Astrocyte (in vitro differentiated cells and primary cell): ENCODE results near the gene LAMA4. TPM values are rescaled to one million over a fixed set of nuclear protein-coding genes. Genes with fewer than 3 reads are reported as not detected.

ENCODE experiments used
- DNase-seq: peaks from one replicate; pipeline ENCODE4 v3.0.0-alpha.2; 2010; ENCODE audit warnings: low read depth
- FAIRE-seq: peaks from 2 replicates; lab custom pipeline; 2011; peaks lifted over from hg19 to GRCh38; lab: Jason Lieb, UNC
- H2AFZ ChIP-seq: 2 replicates; pipeline ENCODE4 v1.6.0; 2012; ENCODE audit warnings: low read depth, low read length, inconsistent platforms
- H3K27ac ChIP-seq: 2 replicates; pipeline ENCODE4 v1.5.1; 2011; ENCODE audit warnings: low read depth, low read length, inconsistent platforms
- H3K27me3 ChIP-seq: 2 replicates; pipeline ENCODE4 v1.6.0; 2011; ENCODE audit warnings: low read length, inconsistent platforms; ENCODE audit not compliant: insufficient read depth
- H3K36me3 ChIP-seq: 2 replicates; pipeline ENCODE4 v1.5.1; 2011; ENCODE audit warnings: low read length, inconsistent platforms; ENCODE audit not compliant: insufficient read depth
- H3K4me1 ChIP-seq: 2 replicates; pipeline ENCODE4 v1.5.1; 2011; ENCODE audit warnings: low read length, inconsistent platforms; ENCODE audit not compliant: insufficient read depth
- H3K4me2 ChIP-seq: 2 replicates; pipeline ENCODE4 v1.6.0; 2012; ENCODE audit warnings: low read length, inconsistent platforms
- H3K4me3 ChIP-seq: 2 replicates; pipeline ENCODE4 v1.5.1; 2011; ENCODE audit warnings: low read depth, mild to moderate bottlenecking, low read length, inconsistent platforms; ENCODE audit not compliant: insufficient read depth
- H3K79me2 ChIP-seq: 2 replicates; pipeline ENCODE4 v1.6.0; 2012; ENCODE audit warnings: mild to moderate bottlenecking, low read length, inconsistent platforms; ENCODE audit not compliant: insufficient read depth
- H3K9ac ChIP-seq: 2 replicates; pipeline ENCODE4 v1.6.0; 2012; ENCODE audit warnings: mild to moderate bottlenecking, low read length, inconsistent platforms
- H3K9me3 ChIP-seq: 2 replicates; pipeline ENCODE4 v1.5.1; 2012; ENCODE audit warnings: low read depth, mild to moderate bottlenecking, low read length, inconsistent platforms; ENCODE audit not compliant: insufficient read depth
- H4K20me1 ChIP-seq: 2 replicates; pipeline ENCODE4 v1.6.0; 2012; ENCODE audit warnings: low read length, inconsistent platforms; ENCODE audit not compliant: insufficient read depth
- H3K27ac Mint-ChIP-seq: one replicate; pipeline ENCODE4 v1.8.0; 2021; ENCODE audit warnings: mild to moderate bottlenecking, mixed read lengths; ENCODE audit not compliant: unreplicated experiment
- H3K27me3 Mint-ChIP-seq: one replicate; pipeline ENCODE4 v1.8.0; 2021; ENCODE audit warnings: low read depth, mixed read lengths; ENCODE audit not compliant: unreplicated experiment
- H3K36me3 Mint-ChIP-seq: one replicate; pipeline ENCODE4 v1.8.0; 2021; ENCODE audit warnings: low read depth, mixed read lengths; ENCODE audit not compliant: unreplicated experiment
- H3K4me1 Mint-ChIP-seq: one replicate; pipeline ENCODE4 v1.8.0; 2021; ENCODE audit warnings: low read depth, mixed read lengths; ENCODE audit not compliant: unreplicated experiment
- H3K4me3 Mint-ChIP-seq: one replicate; pipeline ENCODE4 v1.8.0; 2021; ENCODE audit warnings: mild to moderate bottlenecking, moderate library complexity, mixed read lengths; ENCODE audit not compliant: unreplicated experiment
- H3K9me3 Mint-ChIP-seq: one replicate; pipeline ENCODE4 v1.8.0; 2021; ENCODE audit warnings: mild to moderate bottlenecking, mixed read lengths; ENCODE audit not compliant: unreplicated experiment
- EZH2 ChIP-seq: IDR thresholded peaks from 2 replicates; pipeline ENCODE4 v1.6.1; 2012; ENCODE audit warnings: mild to moderate bottlenecking, low read length, inconsistent platforms; ENCODE audit not compliant: insufficient read depth
- total RNA-seq: library from RNA; stranded (reverse); gene quantifications from 2 replicates; pipeline ENCODE4 v1.2.1, GENCODE V29; 2021
- TF ChIP-seq, protein P1 (sequence below): IDR thresholded peaks from 2 replicates; pipeline ENCODE4 v1.5.1; 2011; ENCODE audit warnings: low read depth, mild to moderate bottlenecking, inconsistent platforms, low read length, moderate library complexity; ENCODE audit not compliant: insufficient read depth

LAMA4 gene
- total RNA-seq, 1 donor from 2014 or later, result 2.0 TPM

DNA sequence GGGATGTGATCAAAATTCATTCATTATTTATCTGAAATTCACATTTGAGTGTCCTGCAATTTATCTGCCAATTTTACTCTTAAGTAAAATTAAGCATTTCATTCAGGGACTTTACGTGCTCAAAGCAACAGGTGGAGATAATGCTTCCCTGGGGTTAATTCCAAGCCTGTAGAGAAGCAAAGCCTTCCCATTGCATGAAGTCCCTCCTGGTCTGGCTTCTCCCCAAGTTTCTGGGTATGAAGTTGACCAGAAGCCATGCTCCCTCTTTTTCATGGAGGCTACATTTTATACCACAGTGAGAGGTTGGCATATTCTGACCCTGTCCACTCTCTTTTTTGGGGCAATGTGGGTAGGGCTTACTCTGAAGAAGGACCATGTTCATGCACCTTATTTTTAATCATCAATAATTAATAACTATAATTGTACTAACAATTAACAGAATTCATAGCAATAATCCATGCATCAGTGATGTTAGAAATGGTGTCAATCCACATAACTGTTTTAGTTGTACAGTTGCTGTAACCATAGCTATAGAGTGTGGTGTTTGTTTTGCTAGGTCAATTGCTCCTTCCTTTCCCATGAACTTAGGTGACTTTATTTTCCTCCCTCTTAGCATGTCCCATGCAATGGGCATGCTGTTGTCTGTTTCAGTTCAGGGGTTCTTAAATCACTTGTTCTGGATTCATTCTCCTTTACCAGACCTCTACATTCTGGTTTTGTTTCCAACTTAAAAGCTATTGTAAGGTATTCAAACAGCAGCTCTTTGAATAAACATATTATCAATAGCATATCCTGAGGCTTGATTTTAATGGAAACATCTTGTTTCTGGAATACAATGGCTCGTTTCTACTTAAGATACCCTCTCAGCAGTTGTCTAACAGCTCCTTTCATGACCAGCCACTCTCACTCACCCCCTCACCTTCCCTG, 1.5 kb downstream of the LAMA4 start:
- H3K27ac ChIP-seq, result peak overlapping the region; percentile 84
- H3K36me3 ChIP-seq, result peaks cover 8% of the 10 kb centered on the region
- H3K4me1 Mint-ChIP-seq, result peaks cover 13% of the 10 kb centered on the region
- H3K27ac Mint-ChIP-seq, result no peak overlapping the region
- H3K4me2 ChIP-seq, result peak overlapping the region; percentile 97
- peak overlapping the region; percentile 91 for H3K4me3 Mint-ChIP-seq
- H2AFZ ChIP-seq, result peak overlapping the region; percentile 93
- H4K20me1 ChIP-seq, result peaks cover 5% of the 10 kb centered on the region
- H3K27me3 Mint-ChIP-seq, result peaks cover 11% of the 10 kb centered on the region
- no peaks in the 10 kb centered on the region for H3K27me3 ChIP-seq
- H3K4me3 ChIP-seq, result peak overlapping the region; percentile 95
- FAIRE-seq, result peak; percentile 76
- peak; percentile 57 for DNase-seq
- H3K36me3 Mint-ChIP-seq, result no peaks in the 10 kb centered on the region
- no peak for TF ChIP-seq EZH2
- TF ChIP-seq, protein P1, sequence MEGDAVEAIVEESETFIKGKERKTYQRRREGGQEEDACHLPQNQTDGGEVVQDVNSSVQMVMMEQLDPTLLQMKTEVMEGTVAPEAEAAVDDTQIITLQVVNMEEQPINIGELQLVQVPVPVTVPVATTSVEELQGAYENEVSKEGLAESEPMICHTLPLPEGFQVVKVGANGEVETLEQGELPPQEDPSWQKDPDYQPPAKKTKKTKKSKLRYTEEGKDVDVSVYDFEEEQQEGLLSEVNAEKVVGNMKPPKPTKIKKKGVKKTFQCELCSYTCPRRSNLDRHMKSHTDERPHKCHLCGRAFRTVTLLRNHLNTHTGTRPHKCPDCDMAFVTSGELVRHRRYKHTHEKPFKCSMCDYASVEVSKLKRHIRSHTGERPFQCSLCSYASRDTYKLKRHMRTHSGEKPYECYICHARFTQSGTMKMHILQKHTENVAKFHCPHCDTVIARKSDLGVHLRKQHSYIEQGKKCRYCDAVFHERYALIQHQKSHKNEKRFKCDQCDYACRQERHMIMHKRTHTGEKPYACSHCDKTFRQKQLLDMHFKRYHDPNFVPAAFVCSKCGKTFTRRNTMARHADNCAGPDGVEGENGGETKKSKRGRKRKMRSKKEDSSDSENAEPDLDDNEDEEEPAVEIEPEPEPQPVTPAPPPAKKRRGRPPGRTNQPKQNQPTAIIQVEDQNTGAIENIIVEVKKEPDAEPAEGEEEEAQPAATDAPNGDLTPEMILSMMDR, result no peak
- no peaks in the 10 kb centered on the region for H3K9me3 Mint-ChIP-seq
- H3K79me2 ChIP-seq, result peaks cover 56% of the 10 kb centered on the region
- peaks cover 25% of the 10 kb centered on the region for H3K4me1 ChIP-seq
- H3K9ac ChIP-seq, result peak overlapping the region; percentile 97
- H3K9me3 ChIP-seq, result no peaks in the 10 kb centered on the region

DNA sequence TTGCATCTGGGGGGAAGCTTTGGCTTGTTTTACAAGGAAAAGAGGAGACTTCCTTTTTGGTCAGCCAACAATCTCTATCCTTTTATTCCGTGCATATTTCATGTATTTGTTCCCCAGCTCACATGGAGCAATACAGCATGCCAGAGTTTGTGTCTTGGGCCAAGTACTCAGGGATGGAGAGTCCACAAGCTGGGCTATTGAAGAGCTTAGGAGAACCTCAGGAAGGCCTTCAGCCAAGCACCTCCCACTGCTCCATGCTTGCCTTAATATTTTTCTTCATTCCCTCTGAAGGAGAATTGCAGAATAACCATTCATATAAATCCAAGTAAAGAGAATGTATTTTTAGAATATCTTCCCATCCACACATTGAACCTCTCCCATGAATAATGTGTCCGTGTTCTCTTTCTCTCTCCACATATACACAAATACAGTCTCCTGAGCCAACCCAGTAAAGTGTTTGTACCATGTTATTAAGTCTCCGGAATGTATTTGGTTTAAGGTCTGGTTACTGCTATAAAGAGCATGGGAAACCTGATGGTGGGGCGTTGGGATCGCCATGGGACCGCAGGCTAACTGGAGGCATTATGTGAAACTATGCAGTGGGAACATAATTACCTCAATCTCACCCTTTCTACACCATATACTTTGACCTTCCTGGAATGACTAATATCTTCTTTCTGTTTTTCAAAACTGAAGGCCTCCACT, 3.0 kb downstream of the LAMA4 start:
- TF ChIP-seq, protein P1, result no peak
- TF ChIP-seq EZH2, result no peak
- Histone ChIP-seq H3K79me2 (peaks cover 64% of the 10 kb centered on the region), H3K4me1 (peaks cover 25% of the 10 kb centered on the region), H3K4me2 (peak overlapping the region; percentile 97), H4K20me1 (peaks cover 5% of the 10 kb centered on the region), H3K4me3 (peak overlapping the region; percentile 95), H3K27me3 (no peaks in the 10 kb centered on the region), H3K9ac (peak overlapping the region; percentile 57), H3K27ac (peak overlapping the region; percentile 60), H3K9me3 (no peaks in the 10 kb centered on the region), H2AFZ (no peak overlapping the region), H3K36me3 (peaks cover 8% of the 10 kb centered on the region)
- Mint-ChIP-seq H3K9me3 (no peaks in the 10 kb centered on the region), H3K4me3 (no peak overlapping the region), H3K27ac (no peak overlapping the region), H3K4me1 (peaks cover 13% of the 10 kb centered on the region), H3K27me3 (peaks cover 11% of the 10 kb centered on the region), H3K36me3 (no peaks in the 10 kb centered on the region)
- peak; percentile 71 for FAIRE-seq
- peak; percentile 87 for DNase-seq
